Testis (tissue), 3 donors: ENCODE measurements around the gene HNRNPC. TPM values are rescaled to one million over a fixed set of nuclear protein-coding genes. Genes with fewer than 3 reads are reported as not detected.
"Not testable (repeated sequence)": the region's sequence is repeated elsewhere in the genome, so short reads cannot be mapped to it uniquely, and the experiment has no call there.

ENCODE experiments used
- DNase-seq: peaks from one replicate; pipeline ENCODE4 v3.0.0-alpha.2; 2019
- H3K27ac ChIP-seq, 2 donors: fragments of 200-600 bp; sonication (generic); one replicate each; pipeline ENCODE4 v1.5.1; 2019
- H3K27me3 ChIP-seq: fragments of 200-600 bp; sonication (generic); one replicate; pipeline ENCODE4 v1.5.1; 2019
- H3K36me3 ChIP-seq: fragments of 200-600 bp; sonication (generic); one replicate; pipeline ENCODE4 v1.5.1; 2017; ENCODE audit warnings: low read depth; ENCODE audit errors: missing control alignments
- H3K4me1 ChIP-seq: fragments of 200-600 bp; sonication (generic); one replicate; pipeline ENCODE4 v1.5.1; 2019
- H3K4me3 ChIP-seq, 2 donors: fragments of 200-600 bp; sonication (generic); one replicate each; pipeline ENCODE4 v1.5.1; 2017 to 2019
- H3K9me3 ChIP-seq: fragments of 200-600 bp; sonication (generic); one replicate; pipeline ENCODE4 v1.5.1; 2017
- CTCF ChIP-seq, 3 experiments: fragments of 450-650 bp in 2 of 3; fragments of 200-600 bp in 1 of 3; sonication (generic) in 1 of 3; IDR thresholded peaks; one replicate each; pipeline ENCODE4 v1.5.1; 2016 to 2019; ENCODE audit warnings: antibody characterized with exemption in 3 of 3, mild to moderate bottlenecking in 2 of 3, moderate library complexity in 1 of 3
- POLR2A ChIP-seq: fragments of 450-650 bp; IDR thresholded peaks from one replicate; pipeline ENCODE4 v1.6.1; 2017; ENCODE audit warnings: antibody characterized with exemption, mild to moderate bottlenecking, moderate library complexity
- WGBS, 2 donors: methylation state at CpG; one replicate each; pipeline ENCODE4 v1.1.5; 2018; 5-methylcytosine and 5-hydroxymethylcytosine counted together
- intact Hi-C: fragments of 100-400 bp; cut with DNase I; formaldehyde crosslinking; loops from one replicate; pipeline ENCODE4 v1.15.1; 2023; ENCODE audit warnings: low total_unique reads
- polyA plus RNA-seq: library from polyadenylated mRNA; stranded (reverse); fragments of 350-450 nt; fragmentation: Illumina TruSeq; extraction: RNeasy Lipid Tissue Mini Kit (QIAGEN cat#74804); gene quantifications from one replicate; pipeline ENCODE4 v1.2.3, GENCODE V29; 2014; ENCODE audit warnings: low read depth, low replicate concordance; ENCODE audit not compliant: insufficient read depth
- total RNA-seq, 2 donors: library from RNA; depleted of rRNA; stranded (reverse); fragments of >200 nt; gene quantifications; one replicate each; pipeline ENCODE4 v1.2.3, GENCODE V29; 2016

The HNRNPC gene
- total and polyA plus RNA-seq, 3 donors from 2014 or later, result 317 to 443 (median 399) TPM

GRCh38 chr14:21275261-21275858, 6.1 kb upstream of the HNRNPC start:
- TF ChIP-seq POLR2A (no peak), CTCF (IDR thresholded peaks at IDR 0.05) (no peak)
- no peaks in the 10 kb centered on the region for H3K9me3 ChIP-seq
- H3K27ac ChIP-seq, result no peak overlapping the region
- no peak overlapping the region for H3K4me3 ChIP-seq
- H3K4me1 ChIP-seq, result no peaks in the 10 kb centered on the region
- H3K27me3 ChIP-seq, result no peaks in the 10 kb centered on the region
- H3K36me3 ChIP-seq, result no peaks in the 10 kb centered on the region
- whole genome bisulfite sequencing, 2 donors, result 84 to 86% methylated on average over 9 of the region's 9 CpGs
- intact Hi-C loops, result no loop called here
- no peak for DNase-seq

- WGBS, 2 donors, result 87 to 88% methylated on average over 17 of the region's 17 CpGs
- DNase-seq, H3K9me3 ChIP-seq, H3K27me3 ChIP-seq, H3K27ac ChIP-seq, H3K36me3 ChIP-seq, intact Hi-C loops, H3K4me1 ChIP-seq, H3K4me3 ChIP-seq: not testable (repeated sequence)
Observed at GRCh38 chr14:21272661-21273060, 3.4 kb upstream of the HNRNPC start.

- intact Hi-C loops, result loop anchor here (10.0 kb wide), 1 partner anchor 116 kb away; the partner anchor contains the start of gene SUPT16H
- peaks cover 18% of the 10 kb centered on the region for H3K4me1 ChIP-seq
Observed at GRCh38 chr14:21268617-21269251, 508 bp downstream of the HNRNPC start.

GRCh38 chr14:21267886-21268616, 1.2 kb downstream of the HNRNPC start:
- WGBS, 2 donors, result 1 to 2% methylated on average over 16 of the region's 16 CpGs

More at GRCh38 chr14:21268617-21269251, 508 bp downstream of the HNRNPC start:
- Histone ChIP-seq H3K9me3 (no peaks in the 10 kb centered on the region), H3K4me3 (peak overlapping the region; percentile 72 to 84), H3K27ac (peak overlapping the region; percentile 96 to 97), H3K36me3 (no peaks in the 10 kb centered on the region), H3K27me3 (no peaks in the 10 kb centered on the region)
- TF ChIP-seq CTCF (IDR thresholded peaks at IDR 0.05), result no peak
- TF ChIP-seq POLR2A, result no peak
- peak; percentile 76 for DNase-seq
- 0 to 2% methylated on average over 23 to 24 of the region's 24 CpGs for WGBS, 2 donors

More at GRCh38 chr14:21267886-21268616, 1.2 kb downstream of the HNRNPC start:
- no peaks in the 10 kb centered on the region for H3K36me3 ChIP-seq
- peaks cover 25% of the 10 kb centered on the region for H3K4me1 ChIP-seq
- H3K27ac ChIP-seq, result peak overlapping the region; percentile 96 to 97
- intact Hi-C loops, result loop anchor here (10.0 kb wide), 1 partner anchor 117 kb away; the partner anchor contains the start of gene SUPT16H
- H3K4me3 ChIP-seq, result peak overlapping the region; percentile 72 to 84
- no peak for DNase-seq
- no peaks in the 10 kb centered on the region for H3K9me3 ChIP-seq
- TF ChIP-seq POLR2A (no peak), CTCF (IDR thresholded peaks at IDR 0.05) (no peak)
- no peaks in the 10 kb centered on the region for H3K27me3 ChIP-seq
